B cell (primary cell): ENCODE measurements around the gene BTG1.

Experiments used
- CTCF ChIP-seq: fragments of 200-600 bp; IDR thresholded peaks from one replicate; pipeline ENCODE4 v1.8.0; 2022; ENCODE audit warnings: antibody characterized with exemption, mild to moderate bottlenecking
- EZH2 ChIP-seq: IDR thresholded peaks from 2 replicates; pipeline ENCODE4 v1.6.1; 2012; ENCODE audit warnings: borderline replicate concordance, low read depth, mild to moderate bottlenecking, moderate library complexity, low read length; ENCODE audit not compliant: insufficient read depth, poor library complexity, severe bottlenecking

GRCh38 chr12:92121826-92122225, 23.8 kb downstream of the BTG1 start:
- TF ChIP-seq CTCF (no peak), EZH2 (no peak)
